IPS-NIHi11 (cell line): ENCODE data around the gene GDF10.
A peak's percentile ranks its signal among the peaks of the same experiment; 100 is the strongest.

Experiments
- DNase-seq: peaks from one replicate; pipeline ENCODE4 v3.0.0; 2012; ENCODE audit warnings: mixed read lengths, low spot score

The GDF10 gene

DNA sequence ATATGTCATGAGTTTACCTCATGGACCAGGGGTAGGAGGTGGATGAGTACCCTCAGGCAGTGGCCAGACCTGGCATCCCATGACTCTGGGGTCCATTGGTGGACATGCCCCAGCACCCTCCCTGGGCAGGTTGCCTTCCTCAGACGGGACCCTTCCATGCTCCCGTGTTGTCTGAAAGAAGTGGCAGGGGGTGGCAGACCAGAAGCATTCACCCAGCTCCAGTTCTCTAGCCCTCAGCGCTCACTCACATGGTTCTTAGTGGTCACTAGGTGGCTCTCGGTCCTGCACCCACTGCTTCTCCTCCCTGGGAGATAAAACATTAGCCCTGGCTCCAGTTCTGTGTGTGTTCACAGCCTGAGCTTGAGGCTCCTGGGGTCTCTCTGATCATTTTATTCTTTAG is 54.2 kb downstream of the GDF10 start:
- DNase-seq: no peak

DNA sequence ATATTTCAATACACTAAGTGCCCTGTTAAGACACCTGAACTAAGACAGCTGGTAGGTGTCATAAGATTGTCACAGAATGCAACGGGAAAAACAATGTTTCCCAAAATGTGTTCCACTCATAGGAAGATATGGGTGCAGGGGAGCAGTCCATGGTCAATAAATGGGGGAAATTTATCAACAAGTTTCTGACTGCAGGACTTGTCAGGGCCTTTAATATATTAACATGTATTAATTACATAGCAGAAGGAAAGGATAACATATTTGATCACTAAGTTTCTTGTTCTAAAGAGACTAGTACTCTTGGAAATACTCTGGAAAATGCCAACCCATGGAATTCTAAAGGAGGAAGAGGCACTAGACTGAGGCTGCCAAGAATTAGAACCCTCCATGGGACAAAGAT is 54.9 kb downstream of the GDF10 start:
- no peak for DNase-seq

DNA sequence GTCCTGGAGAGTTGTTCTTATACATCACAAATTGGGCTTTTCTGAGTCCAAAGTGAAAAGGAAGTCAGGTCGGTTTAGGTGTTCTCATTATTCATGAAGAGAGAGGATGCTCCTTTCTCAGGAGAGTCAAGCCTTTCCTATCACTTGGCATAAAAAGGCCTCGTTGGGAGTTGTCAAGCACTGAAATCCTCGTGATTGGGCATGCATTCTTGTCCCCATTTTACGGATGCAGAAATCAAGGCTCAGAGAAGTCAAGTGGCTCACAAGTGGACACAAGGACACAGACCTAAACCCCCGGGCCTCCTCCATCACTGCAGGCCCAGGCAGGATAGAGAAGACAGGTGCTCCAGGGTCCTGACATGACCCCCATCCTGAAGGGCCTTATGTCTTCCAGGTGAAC is 56.7 kb downstream of the GDF10 start:
- DNase-seq: no peak

DNA sequence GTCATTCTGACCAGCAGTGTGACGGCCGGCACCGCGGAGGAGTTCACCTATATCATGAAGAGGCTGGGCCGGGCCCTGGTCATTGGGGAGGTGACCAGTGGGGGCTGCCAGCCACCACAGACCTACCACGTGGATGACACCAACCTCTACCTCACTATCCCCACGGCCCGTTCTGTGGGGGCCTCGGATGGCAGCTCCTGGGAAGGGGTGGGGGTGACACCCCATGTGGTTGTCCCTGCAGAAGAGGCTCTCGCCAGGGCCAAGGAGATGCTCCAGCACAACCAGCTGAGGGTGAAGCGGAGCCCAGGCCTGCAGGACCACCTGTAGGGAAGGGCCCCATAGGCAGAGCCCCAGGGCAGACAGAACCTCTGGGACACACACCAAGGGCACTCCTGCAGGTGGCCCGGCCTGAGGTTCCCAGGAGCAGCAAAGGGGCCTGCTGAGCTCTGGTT is 57.2 kb downstream of the GDF10 start:
- no peak for DNase-seq

DNA sequence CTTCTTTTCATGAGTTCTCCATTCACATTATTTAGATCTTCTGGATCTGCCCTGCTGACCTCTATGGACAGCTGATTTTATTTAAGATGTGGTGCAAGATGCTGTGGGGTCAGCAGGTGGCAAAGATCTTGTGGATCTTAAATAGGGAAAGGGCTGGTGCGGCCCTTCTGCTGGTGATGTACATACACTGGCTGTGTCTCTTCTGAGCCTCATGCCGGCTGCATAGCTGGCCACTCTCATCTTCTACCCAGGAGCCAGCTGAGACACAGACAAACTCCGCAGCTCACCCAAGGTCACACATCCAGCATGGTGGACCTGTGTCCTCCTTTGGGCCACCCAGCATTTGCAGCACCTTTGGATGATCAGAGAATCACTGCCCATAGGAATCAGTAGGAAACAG is 57.9 kb downstream of the GDF10 start:
- DNase-seq: no peak

DNA sequence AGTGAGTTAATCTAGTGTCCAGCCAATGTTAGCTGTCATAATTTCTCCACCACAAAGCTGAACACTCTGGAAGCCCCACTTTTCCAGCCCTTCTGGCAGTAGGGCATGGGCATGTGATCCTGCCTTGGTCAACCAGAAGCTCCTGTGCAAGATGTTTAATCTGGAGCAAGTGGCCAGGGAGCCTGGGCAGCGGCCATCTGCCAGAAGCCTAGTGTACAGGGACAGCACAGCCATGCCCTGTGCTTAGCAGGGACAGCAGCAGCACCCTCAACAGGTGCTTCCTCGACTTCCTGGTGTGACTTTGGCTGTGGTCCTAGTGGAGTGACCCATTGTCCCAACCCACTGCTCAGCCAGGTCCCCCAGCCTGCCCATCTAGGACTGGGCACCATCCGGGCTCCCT is 58.5 kb downstream of the GDF10 start:
- DNase-seq: no peak

DNA sequence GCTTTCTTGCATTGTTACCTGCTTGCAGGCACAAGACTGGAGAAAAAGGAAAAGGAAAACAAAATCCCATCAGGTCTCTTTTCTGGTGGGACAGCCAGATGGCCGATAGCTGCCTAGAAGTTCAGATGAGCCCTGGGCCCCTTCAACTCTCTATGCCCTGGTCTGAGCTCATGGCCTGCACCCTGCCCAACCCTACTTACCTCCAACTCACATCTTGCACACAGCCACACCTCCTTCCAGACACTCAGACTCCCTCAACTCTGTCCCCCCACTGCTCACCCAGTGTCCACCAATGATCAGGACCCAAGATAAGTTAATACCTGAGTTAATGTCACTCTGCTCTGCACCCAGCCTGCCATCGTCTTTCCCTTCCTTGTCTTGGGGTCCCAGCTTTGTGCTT is 59.1 kb downstream of the GDF10 start:
- DNase-seq: no peak

DNA sequence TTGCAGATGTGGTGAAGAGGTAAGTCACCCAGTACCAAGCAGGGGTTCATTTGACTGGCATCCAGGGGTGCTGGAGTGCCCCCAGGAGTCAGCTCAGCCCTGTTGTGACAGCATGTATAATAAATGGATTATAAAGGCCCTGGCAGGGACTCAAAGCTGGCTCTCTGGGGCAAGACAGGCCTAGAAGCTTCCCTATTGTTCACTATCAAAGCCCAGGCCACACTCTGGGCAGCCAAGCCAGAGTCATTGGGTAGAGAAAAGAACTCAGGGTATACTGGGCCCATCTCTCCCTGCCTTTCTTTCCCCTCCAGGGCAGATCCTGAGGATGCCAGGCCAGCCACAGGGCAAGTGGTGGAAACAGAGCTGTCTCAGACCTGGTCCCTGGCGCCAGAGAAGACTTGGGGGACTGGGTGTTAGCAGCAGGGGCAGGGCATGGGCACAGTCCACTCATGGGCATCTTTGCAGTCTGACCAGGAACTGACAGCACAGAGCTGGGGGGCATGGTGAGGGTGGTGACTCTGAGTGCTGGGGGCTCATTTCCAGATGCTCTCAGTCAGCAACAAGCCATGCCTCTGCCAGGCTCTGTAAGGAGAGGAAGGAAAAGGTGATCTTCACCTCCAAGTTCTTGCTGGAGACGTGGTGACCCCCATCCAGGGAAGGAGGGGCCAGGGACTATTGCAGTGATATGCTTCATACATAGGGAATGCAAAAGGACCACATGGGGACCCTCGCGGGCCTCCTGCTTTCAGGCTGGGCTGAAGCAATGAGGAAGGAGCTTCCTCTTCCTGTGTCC is 59.8 kb downstream of the GDF10 start:
- DNase-seq: no peak

DNA sequence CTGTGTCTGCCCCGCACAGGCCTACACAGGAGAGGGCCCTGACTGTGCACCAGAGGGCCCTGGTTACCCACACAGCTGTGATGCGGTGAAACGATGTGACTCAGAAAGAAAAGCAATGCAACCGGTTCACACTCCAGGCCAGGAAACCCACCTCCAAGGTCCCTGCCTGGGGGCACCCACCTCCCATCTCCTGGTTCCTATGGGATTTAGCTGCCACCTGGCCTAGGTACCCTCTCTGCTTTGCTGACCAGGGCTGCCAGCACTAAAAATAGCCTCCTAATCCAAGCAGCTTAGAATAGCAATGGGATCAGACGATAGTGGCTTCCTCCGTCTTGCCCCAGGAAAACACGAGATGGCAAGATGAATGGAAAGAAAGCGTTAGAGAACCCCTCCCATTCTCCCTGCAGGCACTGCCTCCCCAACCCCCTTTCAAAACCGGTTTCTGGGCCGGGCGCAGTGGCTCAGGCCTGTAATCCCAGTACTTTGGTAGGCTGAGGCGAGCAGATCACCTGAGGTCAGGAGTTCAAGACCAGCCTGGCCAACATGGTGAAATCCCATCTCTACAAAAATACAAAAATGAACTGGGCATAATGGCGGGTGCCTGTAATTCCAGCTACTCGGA is 60.5 kb downstream of the GDF10 start:
- no peak for DNase-seq

DNA sequence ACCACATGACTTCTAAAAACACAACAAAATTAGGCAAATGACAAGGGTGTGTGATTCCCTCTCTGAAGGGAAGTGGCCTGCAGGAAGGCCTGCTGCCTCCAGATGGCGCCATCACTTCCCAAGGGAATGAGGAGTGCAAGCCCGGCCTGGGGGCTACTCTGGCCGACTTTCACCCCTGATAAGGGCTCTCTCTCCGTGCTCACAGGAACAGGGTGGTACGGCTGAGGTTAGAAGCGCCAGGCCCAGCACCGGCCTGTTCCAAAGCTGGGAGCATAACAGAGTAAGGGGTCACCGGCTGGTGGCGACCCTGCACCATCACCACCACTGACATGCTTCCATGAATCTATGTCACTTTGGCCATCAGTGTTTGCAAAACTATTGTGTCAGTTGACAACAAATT is 61.3 kb downstream of the GDF10 start:
- peak; percentile 87 for DNase-seq

DNA sequence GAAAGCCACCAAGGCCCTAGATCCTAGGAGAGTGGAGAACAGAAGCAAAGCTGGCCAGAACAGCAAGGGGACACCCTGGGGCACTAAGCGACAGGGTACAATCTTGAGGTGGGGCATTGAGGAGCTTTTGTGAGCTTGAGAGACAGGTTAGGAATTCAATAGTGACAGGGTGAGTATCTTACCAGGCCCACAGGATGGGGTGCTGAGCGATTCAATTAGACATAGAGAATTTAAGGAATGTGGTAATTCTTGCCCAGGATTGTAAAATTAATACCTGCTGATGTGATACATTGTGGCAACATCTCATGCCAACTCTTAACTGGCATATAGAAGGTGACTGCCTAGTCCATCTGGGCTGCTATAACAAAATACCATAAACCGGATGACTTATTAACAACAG is 62.2 kb downstream of the GDF10 start:
- no peak for DNase-seq
